MM.1S (cell line): Measurements from ENCODE around the gene RUNX1.

Experiments
- DNase-seq: peaks from one replicate; pipeline ENCODE4 v3.0.0-alpha.2; 2015
- H2AFZ ChIP-seq: fragments of 300-600 bp; sonication (generic); 2 replicates; pipeline ENCODE4 v1.6.0; 2016; ENCODE audit warnings: antibody characterized with exemption, low read length
- H3F3A ChIP-seq: fragments of 300-600 bp; sonication (generic); 2 replicates; pipeline ENCODE4 v1.6.1; 2016; ENCODE audit warnings: mild to moderate bottlenecking, antibody characterized with exemption, low read length, moderate library complexity, mixed read lengths; ENCODE audit not compliant: insufficient read depth
- H3K27ac ChIP-seq: fragments of 300-600 bp; sonication (generic); 2 replicates; pipeline ENCODE4 v1.5.1; 2016; ENCODE audit warnings: mild to moderate bottlenecking, low read length
- H3K27me3 ChIP-seq: fragments of 300-600 bp; sonication (generic); replicated peaks from 2 replicates; pipeline ENCODE4 v1.6.0; 2016; ENCODE audit warnings: low read length; ENCODE audit not compliant: insufficient read depth
- H3K36me3 ChIP-seq: fragments of 300-600 bp; sonication (generic); replicated peaks from 2 replicates; pipeline ENCODE4 v1.6.1; 2016; ENCODE audit warnings: mild to moderate bottlenecking, low read length, mixed read lengths; ENCODE audit not compliant: insufficient read depth
- H3K4me1 ChIP-seq: fragments of 300-600 bp; sonication (generic); 2 replicates; pipeline ENCODE4 v1.6.1; 2016; ENCODE audit warnings: low read length, mixed read lengths
- H3K4me2 ChIP-seq: fragments of 300-600 bp; sonication (generic); 2 replicates; pipeline ENCODE4 v1.6.0; 2016; ENCODE audit warnings: low read depth, low read length
- H3K4me3 ChIP-seq: fragments of 300-600 bp; sonication (generic); 2 replicates; pipeline ENCODE4 v1.5.1; 2016; ENCODE audit warnings: low read length, mixed read lengths
- H3K79me2 ChIP-seq: fragments of 300-600 bp; sonication (generic); 2 replicates; pipeline ENCODE4 v1.6.1; 2016; ENCODE audit warnings: mixed run types, low read length, mixed read lengths
- H3K9ac ChIP-seq: fragments of 300-600 bp; sonication (generic); 2 replicates; pipeline ENCODE4 v1.6.1; 2016; ENCODE audit warnings: low read length, mixed read lengths
- H3K9me2 ChIP-seq: fragments of 300-600 bp; sonication (generic); replicated peaks from 2 replicates; pipeline ENCODE4 v1.6.1; 2016; ENCODE audit warnings: mild to moderate bottlenecking, low read length, mixed read lengths; ENCODE audit not compliant: insufficient read depth
- H3K9me3 ChIP-seq: fragments of 300-600 bp; sonication (generic); replicated peaks from 2 replicates; pipeline ENCODE4 v1.6.1; 2016; ENCODE audit warnings: mild to moderate bottlenecking, low read length, mixed read lengths; ENCODE audit not compliant: insufficient read depth
- H4K20me1 ChIP-seq: fragments of 300-600 bp; sonication (generic); 2 replicates; pipeline ENCODE4 v1.6.1; 2016; ENCODE audit warnings: mild to moderate bottlenecking, low read length, moderate library complexity, mixed read lengths; ENCODE audit not compliant: insufficient read depth
- CTCF ChIP-seq: fragments of 300-600 bp; sonication (generic); IDR thresholded peaks from 2 replicates; pipeline ENCODE4 v1.5.1; 2016; ENCODE audit warnings: antibody characterized with exemption, low read length, mixed read lengths
- EZH2 ChIP-seq: fragments of 300-600 bp; sonication (generic); optimal IDR thresholded peaks from 2 replicates; pipeline ENCODE3; 2017; ENCODE audit warnings: low read depth, mild to moderate bottlenecking, antibody characterized with exemption, low read length, mixed read lengths
- EZH2phosphoT487 ChIP-seq: fragments of 300-600 bp; sonication (generic); IDR thresholded peaks from 2 replicates; pipeline ENCODE4 v1.6.1; 2018; ENCODE audit warnings: antibody characterized with exemption, low read length

The RUNX1 gene

GRCh38 chr21:34788879-34789278 is 260.2 kb downstream of the RUNX1 start:
- H3K9me2 ChIP-seq, result no peaks in the 10 kb centered on the region
- no peaks in the 10 kb centered on the region for H3K9me3 ChIP-seq
- TF ChIP-seq EZH2phosphoT487 (no peak), CTCF (no peak), EZH2 (no peak)
- H3K27ac ChIP-seq, result no peak overlapping the region
- H3K4me2 ChIP-seq, result no peak overlapping the region
- no peak overlapping the region for H3K9ac ChIP-seq
- no peaks in the 10 kb centered on the region for H3F3A ChIP-seq
- no peak for DNase-seq
- H3K79me2 ChIP-seq, result no peaks in the 10 kb centered on the region
- H3K27me3 ChIP-seq, result no peaks in the 10 kb centered on the region
- H3K36me3 ChIP-seq, result no peaks in the 10 kb centered on the region
- H3K4me1 ChIP-seq, result no peaks in the 10 kb centered on the region
- H3K4me3 ChIP-seq, result no peak overlapping the region
- no peak overlapping the region for H2AFZ ChIP-seq
- no peaks in the 10 kb centered on the region for H4K20me1 ChIP-seq

- no peaks in the 10 kb centered on the region for H3K9me3 ChIP-seq
- DNase-seq, result no peak
- H3K4me3 ChIP-seq, result no peak overlapping the region
- no peaks in the 10 kb centered on the region for H3K36me3 ChIP-seq
- H3K27ac ChIP-seq, result no peak overlapping the region
- H2AFZ ChIP-seq, result no peak overlapping the region
- TF ChIP-seq CTCF (no peak), EZH2phosphoT487 (no peak), EZH2 (no peak)
- H4K20me1 ChIP-seq, result no peaks in the 10 kb centered on the region
- no peaks in the 10 kb centered on the region for H3F3A ChIP-seq
- no peak overlapping the region for H3K4me2 ChIP-seq
- H3K27me3 ChIP-seq, result no peaks in the 10 kb centered on the region
- no peaks in the 10 kb centered on the region for H3K9me2 ChIP-seq
- no peaks in the 10 kb centered on the region for H3K79me2 ChIP-seq
- H3K9ac ChIP-seq, result no peak overlapping the region
- H3K4me1 ChIP-seq, result no peaks in the 10 kb centered on the region
These were observed 265.3 kb downstream of the RUNX1 start for GRCh38 chr21:34783815-34784214.

- no peak for TF ChIP-seq EZH2phosphoT487
- TF ChIP-seq EZH2, result no peak
- no peak for TF ChIP-seq CTCF
- Histone ChIP-seq H3K4me3 (no peak overlapping the region), H3K9me3 (no peaks in the 10 kb centered on the region), H3K79me2 (no peaks in the 10 kb centered on the region), H3K27me3 (no peaks in the 10 kb centered on the region), H4K20me1 (no peaks in the 10 kb centered on the region), H3K36me3 (no peaks in the 10 kb centered on the region), H3F3A (no peaks in the 10 kb centered on the region), H3K9ac (no peak overlapping the region), H2AFZ (no peak overlapping the region), H3K4me1 (no peaks in the 10 kb centered on the region), H3K27ac (no peak overlapping the region), H3K4me2 (no peak overlapping the region), H3K9me2 (no peaks in the 10 kb centered on the region)
- DNase-seq, result no peak
These were observed 266.4 kb downstream of the RUNX1 start for GRCh38 chr21:34782506-34783360.
